ENCODE measurements around the gene GRAMD2A.

The GRAMD2A gene

GRCh38 chr15:72168131-72168807, 29.3 kb downstream of the GRAMD2A start:
- no peak for DNase-seq (ENCODE audit: low spot score)

GRCh38 chr15:72167445-72167844, 30.1 kb downstream of the GRAMD2A start:
- no peak for DNase-seq (ENCODE audit: low spot score)

GRCh38 chr15:72166716-72167417, 30.7 kb downstream of the GRAMD2A start:
- DNase-seq (ENCODE audit: low spot score) = no peak

- DNase-seq (ENCODE audit: low spot score) = no peak
These were observed 33.9 kb downstream of the GRAMD2A start for GRCh38 chr15:72163719-72164118.

- DNase-seq (ENCODE audit: low spot score) = no peak
These were observed 35.0 kb downstream of the GRAMD2A start for GRCh38 chr15:72162569-72162968.

- DNase-seq (ENCODE audit: low spot score) = no peak
These were observed 36.0 kb downstream of the GRAMD2A start for GRCh38 chr15:72161361-72162132.

GRCh38 chr15:72160696-72161245, 36.8 kb downstream of the GRAMD2A start:
- no peak for DNase-seq (ENCODE audit: low spot score)

GRCh38 chr15:72156928-72157327, 40.7 kb downstream of the GRAMD2A start:
- DNase-seq (ENCODE audit: low spot score) = no peak

- DNase-seq (ENCODE audit: low spot score) = peak; percentile 87
These were observed 41.7 kb downstream of the GRAMD2A start for GRCh38 chr15:72155635-72156616.

- peak; percentile 32 for DNase-seq (ENCODE audit: low spot score)
These were observed 42.5 kb downstream of the GRAMD2A start for GRCh38 chr15:72155003-72155621.

- no peak for DNase-seq (ENCODE audit: low spot score)
These were observed 43.3 kb downstream of the GRAMD2A start for GRCh38 chr15:72154316-72154715.

- DNase-seq (ENCODE audit: low spot score) = no peak
These were observed 44.2 kb downstream of the GRAMD2A start for GRCh38 chr15:72153269-72154000.

GRCh38 chr15:72147418-72147817, 50.2 kb downstream of the GRAMD2A start:
- no peak for DNase-seq (ENCODE audit: low spot score)

GRCh38 chr15:72146934-72147333, 50.7 kb downstream of the GRAMD2A start:
- no peak for DNase-seq (ENCODE audit: low spot score)

GRCh38 chr15:72146221-72146620, 51.4 kb downstream of the GRAMD2A start:
- DNase-seq (ENCODE audit: low spot score) = no peak

- DNase-seq (ENCODE audit: low spot score) = no peak
These were observed 56.2 kb downstream of the GRAMD2A start for GRCh38 chr15:72141171-72142084.

GRCh38 chr15:72140088-72140487, 57.5 kb downstream of the GRAMD2A start:
- no peak for DNase-seq (ENCODE audit: low spot score)

- no peak for DNase-seq (ENCODE audit: low spot score)
These were observed 57.9 kb downstream of the GRAMD2A start for GRCh38 chr15:72139667-72140066.

All from AG20443 (cell line).